EL (cell line): Measurements from ENCODE around the gene FUNDC1.

ENCODE experiments used
- DNase-seq: peaks from one replicate; pipeline ENCODE4 v3.0.0-alpha.2; 2016

Gene FUNDC1

DNA sequence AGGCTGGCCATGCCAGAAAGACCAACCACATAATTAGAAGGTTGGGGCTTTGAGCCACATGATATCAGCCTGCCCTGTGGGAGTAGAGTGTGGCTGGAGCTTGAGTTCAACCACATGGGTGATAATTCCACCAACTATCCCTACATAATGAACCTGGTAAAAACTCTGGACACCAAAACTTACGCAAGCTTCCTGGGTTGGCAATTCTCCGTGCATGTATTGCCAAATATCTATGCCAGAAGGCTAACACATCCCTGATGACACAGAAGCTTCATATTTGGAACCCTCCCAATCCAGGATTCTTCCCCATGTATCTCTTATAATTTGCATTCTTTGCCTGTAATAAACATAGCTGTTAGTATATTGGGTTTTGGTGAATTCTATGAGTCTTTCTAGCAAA lies 68.2 kb downstream of the FUNDC1 start:
- peak; percentile 61 for DNase-seq
